Measurements from ENCODE around the gene CKAP2.

The CKAP2 gene

GRCh38 chr13:52421216-52421615, 34.1 kb upstream of the CKAP2 start:
- Histone ChIP-seq H3K4me3 (ENCODE audit: low read length) (no peak overlapping the region), H3K36me3 (ENCODE audit: insufficient read depth, low read length) (peaks cover 73% of the 10 kb centered on the region)
- 97% methylated on average over 3 of the region's 3 CpGs for WGBS

GRCh38 chr13:52428295-52428694, 27.0 kb upstream of the CKAP2 start:
- H3K9me3 ChIP-seq (ENCODE audit: insufficient read depth, low read depth, low read length), result no peaks in the 10 kb centered on the region
- no peak overlapping the region for H3K9ac ChIP-seq (ENCODE audit: low read depth, low read length)
- peaks cover 82% of the 10 kb centered on the region for H3K36me3 ChIP-seq (ENCODE audit: insufficient read depth, low read length)
- WGBS, result 73% methylated on average over 2 of the region's 2 CpGs
- no peak overlapping the region for H3K4me3 ChIP-seq (ENCODE audit: low read length)
- no peak overlapping the region for H3K27ac ChIP-seq (ENCODE audit: low read depth, low read length)
- no peaks in the 10 kb centered on the region for H3K4me1 ChIP-seq (ENCODE audit: insufficient read depth, low read length)
- H3K27me3 ChIP-seq (ENCODE audit: insufficient read depth, low read length), result no peaks in the 10 kb centered on the region

More at GRCh38 chr13:52421216-52421615, 34.1 kb upstream of the CKAP2 start:
- Histone ChIP-seq H3K4me1 (ENCODE audit: insufficient read depth, low read length) (no peaks in the 10 kb centered on the region), H3K27me3 (ENCODE audit: insufficient read depth, low read length) (no peaks in the 10 kb centered on the region), H3K9ac (ENCODE audit: low read depth, low read length) (no peak overlapping the region), H3K27ac (ENCODE audit: low read depth, low read length) (no peak overlapping the region), H3K9me3 (ENCODE audit: insufficient read depth, low read depth, low read length) (no peaks in the 10 kb centered on the region)

GRCh38 chr13:52432456-52432855, 22.8 kb upstream of the CKAP2 start:
- no peak overlapping the region for H3K9ac ChIP-seq (ENCODE audit: low read depth, low read length)
- peaks cover 89% of the 10 kb centered on the region for H3K36me3 ChIP-seq (ENCODE audit: insufficient read depth, low read length)
- 100% methylated on average over 2 of the region's 2 CpGs for WGBS
- no peaks in the 10 kb centered on the region for H3K27me3 ChIP-seq (ENCODE audit: insufficient read depth, low read length)
- H3K9me3 ChIP-seq (ENCODE audit: insufficient read depth, low read depth, low read length), result no peaks in the 10 kb centered on the region
- H3K27ac ChIP-seq (ENCODE audit: low read depth, low read length), result no peak overlapping the region
- H3K4me3 ChIP-seq (ENCODE audit: low read length), result no peak overlapping the region
- no peaks in the 10 kb centered on the region for H3K4me1 ChIP-seq (ENCODE audit: insufficient read depth, low read length)

- Histone ChIP-seq H3K9me3 (ENCODE audit: insufficient read depth, low read depth, low read length) (no peaks in the 10 kb centered on the region), H3K27me3 (ENCODE audit: insufficient read depth, low read length) (no peaks in the 10 kb centered on the region), H3K9ac (ENCODE audit: low read depth, low read length) (no peak overlapping the region), H3K4me3 (ENCODE audit: low read length) (no peak overlapping the region), H3K4me1 (ENCODE audit: insufficient read depth, low read length) (peaks cover 15% of the 10 kb centered on the region), H3K27ac (ENCODE audit: low read depth, low read length) (no peak overlapping the region), H3K36me3 (ENCODE audit: insufficient read depth, low read length) (peaks cover 24% of the 10 kb centered on the region)
- WGBS, result 100% methylated on average over 1 of the region's 1 CpG
Measured at GRCh38 chr13:52446265-52446664, 9.0 kb upstream of the CKAP2 start.

- WGBS, result 92% methylated on average over 2 of the region's 2 CpGs
- Histone ChIP-seq H3K27me3 (ENCODE audit: insufficient read depth, low read length) (no peaks in the 10 kb centered on the region), H3K36me3 (ENCODE audit: insufficient read depth, low read length) (peaks cover 15% of the 10 kb centered on the region; the same call in 1 of the 2 replicates), H3K4me3 (ENCODE audit: low read length) (no peak overlapping the region), H3K9ac (ENCODE audit: low read depth, low read length) (no peak overlapping the region), H3K9me3 (ENCODE audit: insufficient read depth, low read depth, low read length) (no peaks in the 10 kb centered on the region), H3K27ac (ENCODE audit: low read depth, low read length) (no peak overlapping the region), H3K4me1 (ENCODE audit: insufficient read depth, low read length) (peaks cover 15% of the 10 kb centered on the region)
Measured at GRCh38 chr13:52447354-52447753, 7.9 kb upstream of the CKAP2 start.

- no peaks in the 10 kb centered on the region for H3K27me3 ChIP-seq (ENCODE audit: insufficient read depth, low read length)
- peaks cover 15% of the 10 kb centered on the region for H3K4me1 ChIP-seq (ENCODE audit: insufficient read depth, low read length)
- H3K9ac ChIP-seq (ENCODE audit: low read depth, low read length), result no peak overlapping the region
- no peak overlapping the region for H3K4me3 ChIP-seq (ENCODE audit: low read length)
- no peak overlapping the region for H3K27ac ChIP-seq (ENCODE audit: low read depth, low read length)
- no peaks in the 10 kb centered on the region for H3K9me3 ChIP-seq (ENCODE audit: insufficient read depth, low read depth, low read length)
- H3K36me3 ChIP-seq (ENCODE audit: insufficient read depth, low read length), result peaks cover 13% of the 10 kb centered on the region; the same call in 1 of the 2 replicates
- 91% methylated on average over 4 of the region's 5 CpGs for WGBS
Measured at GRCh38 chr13:52447815-52448552, 7.3 kb upstream of the CKAP2 start.

GRCh38 chr13:52449331-52450011, 5.8 kb upstream of the CKAP2 start:
- H3K4me1 ChIP-seq (ENCODE audit: insufficient read depth, low read length), result peaks cover 15% of the 10 kb centered on the region
- peaks cover 13% of the 10 kb centered on the region; the same call in 1 of the 2 replicates for H3K36me3 ChIP-seq (ENCODE audit: insufficient read depth, low read length)
- H3K9ac ChIP-seq (ENCODE audit: low read depth, low read length), result peak overlapping the region; percentile 94
- peak overlapping the region; percentile 91 for H3K4me3 ChIP-seq (ENCODE audit: low read length)
- H3K9me3 ChIP-seq (ENCODE audit: insufficient read depth, low read depth, low read length), result no peaks in the 10 kb centered on the region
- peak overlapping the region; percentile 80; the same call in 1 of the 2 replicates for H3K27ac ChIP-seq (ENCODE audit: low read depth, low read length)
- H3K27me3 ChIP-seq (ENCODE audit: insufficient read depth, low read length), result no peaks in the 10 kb centered on the region
- WGBS, result 11% methylated on average over 10 of the region's 10 CpGs

- peak within 1 kb of the TSS; percentile 80 for H3K27ac ChIP-seq (ENCODE audit: low read depth, low read length)
- peak within 1 kb of the TSS; percentile 91 for H3K4me3 ChIP-seq (ENCODE audit: low read length)
- peaks cover 6% of the 10 kb centered on the region; the same call in 1 of the 2 replicates for H3K36me3 ChIP-seq (ENCODE audit: insufficient read depth, low read length)
- peaks cover 15% of the 10 kb centered on the region for H3K4me1 ChIP-seq (ENCODE audit: insufficient read depth, low read length)
- H3K9me3 ChIP-seq (ENCODE audit: insufficient read depth, low read depth, low read length), result no peaks in the 10 kb centered on the region
- under 1% methylated on average over 105 of the region's 105 CpGs for WGBS
- H3K27me3 ChIP-seq (ENCODE audit: insufficient read depth, low read length), result no peaks in the 10 kb centered on the region
- H3K9ac ChIP-seq (ENCODE audit: low read depth, low read length), result peak within 1 kb of the TSS; percentile 94
Measured at GRCh38 chr13:52450012-52450792, 5.1 kb upstream of the CKAP2 start, which contains the start of gene VPS36. VPS36 (minus strand) TSS chr13:52450634; CDS start chr13:52450594, 40 bp downstream.

GRCh38 chr13:52450793-52451116, 4.5 kb upstream of the CKAP2 start:
- Histone ChIP-seq H3K9ac (ENCODE audit: low read depth, low read length) (no peak overlapping the region; the same call in 1 of the 2 replicates), H3K9me3 (ENCODE audit: insufficient read depth, low read depth, low read length) (no peaks in the 10 kb centered on the region), H3K27me3 (ENCODE audit: insufficient read depth, low read length) (no peaks in the 10 kb centered on the region), H3K36me3 (ENCODE audit: insufficient read depth, low read length) (peaks cover 6% of the 10 kb centered on the region; the same call in 1 of the 2 replicates), H3K4me1 (ENCODE audit: insufficient read depth, low read length) (peaks cover 15% of the 10 kb centered on the region), H3K27ac (ENCODE audit: low read depth, low read length) (no peak overlapping the region), H3K4me3 (ENCODE audit: low read length) (peak overlapping the region; percentile 91)
- WGBS, result 13% methylated on average over 8 of the region's 8 CpGs

GRCh38 chr13:52451135-52451804, 4.0 kb upstream of the CKAP2 start:
- Histone ChIP-seq H3K9me3 (ENCODE audit: insufficient read depth, low read depth, low read length) (no peaks in the 10 kb centered on the region), H3K4me1 (ENCODE audit: insufficient read depth, low read length) (peaks cover 18% of the 10 kb centered on the region), H3K27me3 (ENCODE audit: insufficient read depth, low read length) (no peaks in the 10 kb centered on the region), H3K27ac (ENCODE audit: low read depth, low read length) (no peak overlapping the region), H3K9ac (ENCODE audit: low read depth, low read length) (no peak overlapping the region), H3K4me3 (ENCODE audit: low read length) (peak overlapping the region; percentile 91; the same call in 1 of the 2 replicates), H3K36me3 (ENCODE audit: insufficient read depth, low read length) (peaks cover 4% of the 10 kb centered on the region; the same call in 1 of the 2 replicates)
- 96% methylated on average over 23 of the region's 24 CpGs for WGBS
